ENCODE data around the gene SCAMP4.

Gene SCAMP4

GRCh38 chr19:1933942-1934341, 28.7 kb downstream of the SCAMP4 start:
- Histone ChIP-seq H3K27ac (replicated peaks) (no peak overlapping the region), H3K4me3 (replicated peaks; ENCODE audit: insufficient read depth, low read length) (no peak overlapping the region), H3K27me3 (ENCODE audit: insufficient read depth, poor library complexity, severe bottlenecking) (no peaks in the 10 kb centered on the region)
- DNase-seq (ENCODE audit: low read depth in 1 of 2, low spot score in 1 of 2) = no peak
- TF ChIP-seq POLR2AphosphoS5 (IDR thresholded peaks at IDR 0.05; ENCODE audit: low read depth) (no peak), SPI1 (IDR thresholded peaks at IDR 0.05; ENCODE audit: borderline replicate concordance, low read depth) (no peak), GABPA (IDR thresholded peaks at IDR 0.05; ENCODE audit: low read depth) (no peak)
- TF ChIP-seq, protein P1, sequence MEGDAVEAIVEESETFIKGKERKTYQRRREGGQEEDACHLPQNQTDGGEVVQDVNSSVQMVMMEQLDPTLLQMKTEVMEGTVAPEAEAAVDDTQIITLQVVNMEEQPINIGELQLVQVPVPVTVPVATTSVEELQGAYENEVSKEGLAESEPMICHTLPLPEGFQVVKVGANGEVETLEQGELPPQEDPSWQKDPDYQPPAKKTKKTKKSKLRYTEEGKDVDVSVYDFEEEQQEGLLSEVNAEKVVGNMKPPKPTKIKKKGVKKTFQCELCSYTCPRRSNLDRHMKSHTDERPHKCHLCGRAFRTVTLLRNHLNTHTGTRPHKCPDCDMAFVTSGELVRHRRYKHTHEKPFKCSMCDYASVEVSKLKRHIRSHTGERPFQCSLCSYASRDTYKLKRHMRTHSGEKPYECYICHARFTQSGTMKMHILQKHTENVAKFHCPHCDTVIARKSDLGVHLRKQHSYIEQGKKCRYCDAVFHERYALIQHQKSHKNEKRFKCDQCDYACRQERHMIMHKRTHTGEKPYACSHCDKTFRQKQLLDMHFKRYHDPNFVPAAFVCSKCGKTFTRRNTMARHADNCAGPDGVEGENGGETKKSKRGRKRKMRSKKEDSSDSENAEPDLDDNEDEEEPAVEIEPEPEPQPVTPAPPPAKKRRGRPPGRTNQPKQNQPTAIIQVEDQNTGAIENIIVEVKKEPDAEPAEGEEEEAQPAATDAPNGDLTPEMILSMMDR (IDR thresholded peaks at IDR 0.05; ENCODE audit: insufficient read depth, low read length) = no peak
- TF ChIP-seq, protein P2, sequence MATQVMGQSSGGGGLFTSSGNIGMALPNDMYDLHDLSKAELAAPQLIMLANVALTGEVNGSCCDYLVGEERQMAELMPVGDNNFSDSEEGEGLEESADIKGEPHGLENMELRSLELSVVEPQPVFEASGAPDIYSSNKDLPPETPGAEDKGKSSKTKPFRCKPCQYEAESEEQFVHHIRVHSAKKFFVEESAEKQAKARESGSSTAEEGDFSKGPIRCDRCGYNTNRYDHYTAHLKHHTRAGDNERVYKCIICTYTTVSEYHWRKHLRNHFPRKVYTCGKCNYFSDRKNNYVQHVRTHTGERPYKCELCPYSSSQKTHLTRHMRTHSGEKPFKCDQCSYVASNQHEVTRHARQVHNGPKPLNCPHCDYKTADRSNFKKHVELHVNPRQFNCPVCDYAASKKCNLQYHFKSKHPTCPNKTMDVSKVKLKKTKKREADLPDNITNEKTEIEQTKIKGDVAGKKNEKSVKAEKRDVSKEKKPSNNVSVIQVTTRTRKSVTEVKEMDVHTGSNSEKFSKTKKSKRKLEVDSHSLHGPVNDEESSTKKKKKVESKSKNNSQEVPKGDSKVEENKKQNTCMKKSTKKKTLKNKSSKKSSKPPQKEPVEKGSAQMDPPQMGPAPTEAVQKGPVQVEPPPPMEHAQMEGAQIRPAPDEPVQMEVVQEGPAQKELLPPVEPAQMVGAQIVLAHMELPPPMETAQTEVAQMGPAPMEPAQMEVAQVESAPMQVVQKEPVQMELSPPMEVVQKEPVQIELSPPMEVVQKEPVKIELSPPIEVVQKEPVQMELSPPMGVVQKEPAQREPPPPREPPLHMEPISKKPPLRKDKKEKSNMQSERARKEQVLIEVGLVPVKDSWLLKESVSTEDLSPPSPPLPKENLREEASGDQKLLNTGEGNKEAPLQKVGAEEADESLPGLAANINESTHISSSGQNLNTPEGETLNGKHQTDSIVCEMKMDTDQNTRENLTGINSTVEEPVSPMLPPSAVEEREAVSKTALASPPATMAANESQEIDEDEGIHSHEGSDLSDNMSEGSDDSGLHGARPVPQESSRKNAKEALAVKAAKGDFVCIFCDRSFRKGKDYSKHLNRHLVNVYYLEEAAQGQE (IDR thresholded peaks at IDR 0.05; ENCODE audit: insufficient replicate concordance, low read depth) = no peak

- H3K27ac ChIP-seq (replicated peaks) = no peak overlapping the region
- TF ChIP-seq, protein P2 (IDR thresholded peaks at IDR 0.05; ENCODE audit: insufficient replicate concordance, low read depth) = no peak
- TF ChIP-seq SPI1 (IDR thresholded peaks at IDR 0.05; ENCODE audit: borderline replicate concordance, low read depth) (no peak), POLR2AphosphoS5 (IDR thresholded peaks at IDR 0.05; ENCODE audit: low read depth) (0 out of 2 replicates have a peak, but pooled peaks have one; percentile 38), GABPA (IDR thresholded peaks at IDR 0.05; ENCODE audit: low read depth) (no peak)
- TF ChIP-seq, protein P1 (IDR thresholded peaks at IDR 0.05; ENCODE audit: insufficient read depth, low read length) = no peak
- H3K4me3 ChIP-seq (replicated peaks; ENCODE audit: insufficient read depth, low read length) = no peak overlapping the region
- no peaks in the 10 kb centered on the region for H3K27me3 ChIP-seq (ENCODE audit: insufficient read depth, poor library complexity, severe bottlenecking)
- peak; percentile 83 to 88 for DNase-seq (ENCODE audit: low read depth in 1 of 2, low spot score in 1 of 2)
These were observed 30.4 kb downstream of the SCAMP4 start for GRCh38 chr19:1935484-1936208.

- Histone ChIP-seq H3K4me3 (replicated peaks; ENCODE audit: insufficient read depth, low read length) (no peak overlapping the region), H3K27me3 (ENCODE audit: insufficient read depth, poor library complexity, severe bottlenecking) (no peaks in the 10 kb centered on the region), H3K27ac (replicated peaks) (no peak overlapping the region)
- no peak for DNase-seq (ENCODE audit: low read depth in 1 of 2, low spot score in 1 of 2)
- TF ChIP-seq GABPA (IDR thresholded peaks at IDR 0.05; ENCODE audit: low read depth) = no peak
- TF ChIP-seq SPI1 (IDR thresholded peaks at IDR 0.05; ENCODE audit: borderline replicate concordance, low read depth) = no peak
- TF ChIP-seq POLR2AphosphoS5 (IDR thresholded peaks at IDR 0.05; ENCODE audit: low read depth) = no peak
- TF ChIP-seq, protein P2 (IDR thresholded peaks at IDR 0.05; ENCODE audit: insufficient replicate concordance, low read depth) = no peak
- TF ChIP-seq, protein P1 (IDR thresholded peaks at IDR 0.05; ENCODE audit: insufficient read depth, low read length) = no peak
These were observed 31.2 kb downstream of the SCAMP4 start for GRCh38 chr19:1936430-1936829.
